ENCODE measurements around the gene VGLL4.

VGLL4 gene

DNA sequence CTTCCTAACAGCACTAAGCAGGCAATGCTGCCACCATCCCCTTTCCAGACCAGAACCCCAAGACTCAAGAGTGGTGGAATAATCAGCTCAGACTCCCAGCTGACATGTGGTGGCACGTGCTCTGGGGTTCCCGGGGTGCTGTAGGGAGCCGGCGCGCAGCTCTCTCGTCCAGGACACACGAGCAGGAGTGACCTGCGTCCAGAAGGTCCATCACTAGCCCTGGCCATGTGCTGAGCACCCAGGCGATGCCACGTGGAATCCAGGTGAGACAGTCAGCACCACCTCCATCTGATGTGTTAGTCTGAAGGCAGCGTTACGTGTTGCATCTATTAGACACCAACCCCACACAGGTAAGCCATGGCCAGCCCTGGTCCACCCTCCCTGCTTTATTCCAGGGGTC, 78.2 kb downstream of the VGLL4 start:
- no peak for DNase-seq (ENCODE audit: low read depth in 2 of 2)

- no peak for DNase-seq (ENCODE audit: low read depth in 2 of 2)
Measured at GRCh38 chr3:11565072-11565471, 78.6 kb downstream of the VGLL4 start.

DNA sequence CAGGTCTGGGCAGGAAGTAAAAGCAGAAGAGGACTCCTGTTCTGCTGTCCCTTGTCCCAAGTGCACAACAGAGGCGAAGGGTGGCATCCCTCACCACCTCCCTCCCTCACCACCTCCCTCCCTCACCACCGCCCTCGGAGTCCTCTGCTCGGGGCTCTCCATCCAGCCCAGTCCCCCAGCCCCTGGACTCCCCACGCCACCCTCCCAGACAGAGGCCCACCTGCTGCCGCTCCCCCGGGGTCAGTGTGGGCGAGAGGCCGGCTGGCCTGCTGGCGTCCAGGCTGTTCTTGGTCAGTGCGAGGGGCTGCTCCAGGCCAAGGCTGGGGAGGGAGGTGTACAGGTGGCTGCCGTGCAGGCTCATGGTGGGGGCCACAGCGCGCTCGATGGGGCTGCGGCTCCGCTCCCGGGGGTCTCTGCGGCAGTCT, 79.1 kb downstream of the VGLL4 start:
- no peak for DNase-seq (ENCODE audit: low read depth in 2 of 2)

- DNase-seq (ENCODE audit: low read depth in 2 of 2), result no peak
Measured at GRCh38 chr3:11563865-11564185, 79.9 kb downstream of the VGLL4 start.

GRCh38 chr3:11563159-11563864, 80.4 kb downstream of the VGLL4 start:
- no peak for DNase-seq (ENCODE audit: low read depth in 2 of 2)

DNA sequence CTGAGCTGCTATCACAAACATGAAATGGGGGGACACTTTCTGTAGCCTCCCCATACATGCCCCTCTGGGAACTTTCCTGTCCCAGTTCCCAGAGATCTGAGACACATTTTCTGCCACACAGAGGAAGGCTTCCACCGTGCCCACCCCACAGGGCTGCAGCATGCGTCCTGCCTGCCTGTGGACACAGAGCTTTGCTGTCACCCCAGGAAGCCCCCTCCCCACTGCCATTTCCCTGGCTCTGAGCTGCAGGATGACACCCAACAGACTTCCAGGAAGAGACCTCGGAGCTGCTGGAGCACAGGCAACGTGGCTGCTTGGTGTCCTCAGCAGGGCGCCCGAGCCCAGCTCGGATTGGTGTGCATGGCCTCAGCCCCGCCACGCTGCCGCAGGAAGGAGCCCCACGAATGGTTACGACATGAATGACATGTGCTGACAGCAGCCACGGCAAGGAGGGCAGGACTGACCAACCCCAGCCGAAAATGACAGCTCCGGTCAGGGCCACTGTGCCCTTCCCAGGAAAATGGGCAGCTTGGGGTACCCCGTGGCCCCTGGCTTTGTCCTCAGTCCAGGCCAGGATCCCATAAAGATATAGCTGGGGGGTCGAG, 81.3 kb downstream of the VGLL4 start:
- DNase-seq (ENCODE audit: low read depth in 2 of 2), result no peak

DNA sequence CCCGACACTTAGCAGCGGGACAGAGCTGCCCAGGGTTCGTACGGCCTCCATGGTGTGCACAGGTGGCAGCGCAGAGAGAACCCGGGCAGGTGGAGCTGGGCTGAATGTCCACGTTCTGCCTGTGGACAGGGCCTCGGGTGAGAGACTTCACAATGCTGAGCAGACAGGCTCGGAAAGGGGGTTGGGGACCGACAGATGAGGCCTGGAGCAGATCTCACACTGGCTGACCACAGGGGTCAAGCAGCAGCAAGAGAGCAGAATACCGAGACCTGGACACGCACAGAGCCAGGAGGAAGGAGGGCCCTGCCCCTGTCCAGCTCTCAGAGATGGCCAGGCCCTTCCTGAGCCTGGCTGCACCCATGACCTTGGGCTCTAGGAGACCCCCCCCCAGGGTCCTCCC, 83.0 kb downstream of the VGLL4 start:
- DNase-seq (ENCODE audit: low read depth in 2 of 2), result no peak

GRCh38 chr3:11559816-11560633, 83.7 kb downstream of the VGLL4 start:
- no peak for DNase-seq (ENCODE audit: low read depth in 2 of 2)

DNA sequence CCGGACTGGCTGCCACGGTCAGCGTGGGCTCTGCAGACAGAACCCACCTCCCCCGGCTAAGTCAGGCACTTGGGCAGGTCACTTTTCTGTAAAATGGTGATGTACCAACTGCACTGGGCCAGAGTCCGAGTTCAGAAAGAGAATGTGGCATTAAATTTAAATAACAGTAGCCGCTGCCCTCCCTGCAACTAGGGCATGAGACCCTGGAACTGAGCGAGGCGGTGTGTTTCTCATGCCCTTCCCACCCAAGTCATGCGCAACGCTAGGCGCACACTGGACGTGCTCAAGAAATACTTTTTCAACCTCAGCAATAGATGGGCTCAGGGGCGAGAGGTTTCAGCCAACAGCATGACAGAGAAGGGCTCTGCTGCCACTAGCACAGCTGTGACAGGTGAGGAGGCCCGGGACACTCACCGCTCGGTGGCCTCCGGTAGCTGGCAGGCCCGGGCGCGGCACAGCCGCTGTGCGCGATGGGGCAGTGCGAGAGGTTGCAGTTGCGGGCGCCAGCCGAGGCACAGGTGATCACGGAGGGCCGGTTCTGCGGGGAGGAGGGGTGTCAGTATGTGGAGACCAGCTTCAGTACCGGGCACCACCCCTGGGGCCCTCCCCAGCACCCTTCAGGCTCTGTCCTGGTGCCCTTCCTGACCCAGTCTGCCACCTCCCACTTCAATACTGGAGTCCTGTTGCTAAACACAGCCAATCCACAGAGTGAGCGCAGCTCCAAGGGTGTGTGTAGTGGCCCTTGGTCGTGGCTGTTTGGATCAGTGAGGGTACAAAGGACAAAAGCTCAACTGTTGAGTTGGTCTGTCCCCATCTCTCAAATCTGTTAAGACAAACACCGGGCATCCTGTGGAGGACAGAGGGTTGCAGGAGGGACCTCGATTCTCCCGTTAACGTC, 84.5 kb downstream of the VGLL4 start:
- no peak for DNase-seq (ENCODE audit: low read depth in 2 of 2)

GRCh38 chr3:11558411-11558903, 85.3 kb downstream of the VGLL4 start:
- DNase-seq (ENCODE audit: low read depth in 2 of 2), result no peak

- no peak for DNase-seq (ENCODE audit: low read depth in 2 of 2)
Measured at GRCh38 chr3:11558002-11558401, 85.7 kb downstream of the VGLL4 start.

GRCh38 chr3:11556851-11557644, 86.7 kb downstream of the VGLL4 start:
- DNase-seq (ENCODE audit: low read depth in 2 of 2), result no peak

DNA sequence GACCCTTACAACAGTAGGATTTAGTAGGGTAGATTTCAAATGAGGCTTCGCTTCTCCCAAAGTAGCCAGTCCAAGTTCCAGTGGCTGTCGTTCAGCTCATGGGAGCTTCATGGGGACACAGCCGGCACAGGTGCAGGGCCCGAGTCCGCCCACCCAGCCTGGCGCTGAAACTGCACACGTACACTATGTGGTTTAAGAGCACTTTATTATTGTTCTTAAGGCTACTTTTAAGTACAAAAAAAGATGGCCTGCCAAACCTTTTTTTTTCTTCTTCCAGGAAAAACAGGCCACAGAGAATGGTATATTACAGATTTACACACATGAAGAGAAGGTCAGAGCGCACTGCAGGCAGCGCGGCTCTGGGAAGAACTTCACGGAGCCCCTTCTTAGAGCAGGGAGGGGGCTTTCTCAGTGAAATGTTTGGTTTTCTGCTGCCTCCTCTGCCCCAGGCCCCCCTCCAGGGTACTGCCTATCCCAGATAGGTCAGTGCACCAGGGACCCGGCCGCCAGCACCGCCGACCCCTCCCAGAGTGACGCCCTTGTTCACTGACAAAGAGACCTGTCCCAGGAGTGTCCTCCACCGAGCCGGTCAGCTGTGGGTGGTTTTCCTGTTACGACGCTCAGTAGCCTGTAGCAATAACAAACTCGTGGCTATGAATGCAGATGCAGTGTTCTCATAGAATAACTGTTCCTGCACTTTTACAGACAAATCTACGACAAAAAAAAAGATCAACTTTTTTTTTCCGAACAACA, 87.7 kb downstream of the VGLL4 start:
- no peak for DNase-seq (ENCODE audit: low read depth in 2 of 2)

DNA sequence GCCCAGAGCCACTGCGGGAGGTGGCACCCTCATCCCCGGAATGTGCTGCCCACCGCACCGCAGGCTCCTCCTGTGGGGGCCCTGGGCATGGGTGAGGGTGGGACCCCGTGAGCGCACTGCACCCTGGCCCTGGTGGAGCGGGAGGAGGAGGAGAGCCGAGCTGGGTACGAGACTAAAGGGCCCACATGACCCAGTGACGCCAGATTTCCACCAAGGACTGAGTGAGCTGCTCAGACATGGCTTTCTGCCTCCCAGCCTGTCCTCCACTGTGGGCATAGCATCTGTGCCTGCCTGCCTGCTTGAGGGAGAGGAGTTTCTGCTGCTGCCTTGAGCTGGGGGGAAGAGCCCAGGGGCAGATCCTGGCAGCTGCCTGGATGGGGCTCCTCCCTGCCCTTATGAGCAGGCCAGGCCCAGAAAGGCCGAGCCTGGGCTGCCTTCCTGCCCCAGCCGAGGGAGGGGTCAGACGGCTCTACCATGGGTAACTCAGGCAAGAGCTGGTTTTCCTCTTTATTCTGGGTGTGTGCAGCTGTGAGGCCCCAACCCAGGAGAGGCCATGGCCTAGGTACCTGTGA, 88.4 kb downstream of the VGLL4 start:
- no peak for DNase-seq (ENCODE audit: low read depth in 2 of 2)

- no peak for DNase-seq (ENCODE audit: low read depth in 2 of 2)
Measured at GRCh38 chr3:11554666-11555065, 89.0 kb downstream of the VGLL4 start.

DNA sequence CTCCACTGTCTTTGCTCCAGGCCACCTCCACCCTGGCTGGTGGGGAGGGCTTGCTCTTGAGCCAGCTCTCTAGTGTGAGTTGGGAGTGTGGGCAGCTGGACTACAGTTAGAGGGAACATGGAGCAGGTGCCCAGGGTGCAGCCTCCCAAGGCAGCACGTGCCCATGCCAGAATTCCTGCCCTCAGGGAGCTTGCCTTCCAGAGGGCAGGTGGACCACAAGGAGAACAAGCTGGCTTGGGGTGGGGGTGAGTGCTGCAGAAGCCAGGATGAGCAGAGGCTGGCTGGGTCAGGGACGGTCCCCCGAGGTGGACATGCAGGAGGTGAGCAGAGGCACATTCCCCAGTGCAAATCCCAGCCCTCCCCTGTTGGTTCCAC, 89.5 kb downstream of the VGLL4 start:
- no peak for DNase-seq (ENCODE audit: low read depth in 2 of 2)

DNA sequence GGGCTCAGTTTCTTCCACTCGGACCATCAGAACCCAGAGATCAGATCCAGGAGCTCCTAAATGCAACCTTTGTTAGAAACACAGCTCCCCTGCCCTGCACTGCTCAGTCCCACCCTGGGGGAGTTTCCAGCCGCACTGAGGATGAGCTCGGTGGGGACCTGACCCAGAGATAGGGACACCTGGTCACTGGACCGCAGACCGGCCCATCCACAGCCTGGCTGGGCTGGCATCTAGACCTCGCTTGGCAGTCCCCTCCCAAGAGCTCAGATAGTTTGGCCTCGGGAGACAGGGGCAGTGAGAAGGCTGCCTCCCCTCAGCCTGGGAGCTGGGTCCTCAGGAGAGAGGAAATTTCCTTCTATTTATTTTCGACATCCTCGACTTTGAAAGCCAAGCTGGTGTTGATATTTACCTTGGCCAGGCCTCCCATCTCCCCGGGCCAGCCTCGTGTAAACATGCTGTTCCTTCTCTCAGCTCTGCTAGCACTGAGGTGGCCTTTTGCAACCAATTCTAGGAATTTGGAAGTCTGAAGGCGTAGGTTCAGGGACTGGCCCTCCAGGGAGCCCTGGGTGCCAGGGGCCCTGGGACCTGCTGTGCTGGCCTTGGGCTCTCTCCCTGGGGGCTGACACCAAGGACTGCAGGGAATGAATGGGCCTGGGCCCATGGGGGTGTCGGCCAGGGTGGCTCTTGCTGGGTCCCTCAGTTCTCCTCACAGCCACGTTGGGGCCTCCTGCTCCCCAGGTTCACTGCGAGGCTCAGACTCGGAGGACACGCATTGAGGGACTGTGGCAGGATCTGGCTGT, 90.1 kb downstream of the VGLL4 start:
- no peak for DNase-seq (ENCODE audit: low read depth in 2 of 2)

DNA sequence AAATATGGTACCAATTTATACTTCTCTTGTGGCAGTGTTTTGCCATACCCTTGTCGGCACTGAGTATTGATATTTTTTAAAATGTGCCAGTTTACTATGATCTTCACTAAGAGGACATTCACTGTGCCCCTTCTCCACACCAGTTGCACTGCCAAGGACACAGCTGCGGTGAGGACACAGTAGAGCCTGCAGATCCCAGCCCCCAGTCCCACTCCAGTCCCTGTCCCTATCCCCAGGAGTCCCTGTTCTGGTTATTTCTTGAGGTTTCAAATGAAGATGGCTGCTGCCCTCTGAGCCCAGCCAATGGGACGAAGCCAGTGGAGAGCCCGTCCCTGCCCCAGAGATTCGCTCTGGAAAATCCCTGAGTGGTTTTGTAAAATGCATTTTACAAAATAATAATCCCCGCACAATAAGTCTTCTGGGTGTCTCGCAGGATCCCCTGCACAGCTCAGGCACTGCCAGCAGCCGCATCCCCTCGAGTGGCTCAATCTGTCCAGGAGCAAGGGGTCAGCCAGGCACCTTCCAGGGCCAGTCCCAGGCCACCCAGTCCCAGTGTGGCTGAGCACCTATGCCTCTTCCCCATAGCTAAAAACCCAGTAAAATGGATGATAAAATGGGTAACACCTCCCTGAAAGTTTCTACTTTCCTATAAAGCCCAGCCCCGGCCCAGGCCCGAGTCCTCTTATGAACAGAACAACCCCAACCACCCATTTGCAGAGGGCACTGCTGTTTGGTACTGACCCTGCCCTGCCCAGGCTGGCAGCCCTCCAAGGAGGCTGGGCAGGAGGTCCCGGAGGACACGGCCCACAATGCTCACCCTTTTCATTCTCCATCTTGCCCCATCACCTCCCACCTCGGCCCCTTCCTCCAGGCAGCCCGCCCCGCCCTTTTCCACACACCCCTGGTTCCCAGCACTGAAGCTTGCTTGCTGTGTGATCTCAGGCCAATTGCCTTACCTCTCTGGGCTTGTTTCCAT, 91.1 kb downstream of the VGLL4 start:
- no peak for DNase-seq (ENCODE audit: low read depth in 2 of 2)

Data from stimulated activated CD4-positive, alpha-beta T cell treated with anti-CD3 and anti-CD28 coated beads, Interleukin-1b, Interleukin-23, amount 100 ng/mL, for 4 hours (primary cell).